ENCODE results near the gene BDH2.
A peak's percentile ranks its signal among the peaks of the same experiment; 100 is the strongest.

Gene BDH2

GRCh38 chr4:103079621-103080020 is 20.0 kb downstream of the BDH2 start:
- DNase-seq, result no peak

GRCh38 chr4:103076747-103077347 is 22.8 kb downstream of the BDH2 start, which contains the start of gene SLC9B2:
Gene SLC9B2 (minus strand): TSS chr4:103076761. CDS start chr4:103067550, 9,211 bp downstream.
- no peak for DNase-seq

GRCh38 chr4:103075894-103076746 is 23.5 kb downstream of the BDH2 start:
- peak; percentile 23 to 81 (median 51) for DNase-seq

- no peak for DNase-seq
Measured at GRCh38 chr4:103075435-103075893, 24.2 kb downstream of the BDH2 start.

- no peak for DNase-seq
Measured at GRCh38 chr4:103074744-103075434, 24.7 kb downstream of the BDH2 start.

- DNase-seq, result no peak
Measured at GRCh38 chr4:103073792-103074438, 25.7 kb downstream of the BDH2 start.

- no peak for DNase-seq
Measured at GRCh38 chr4:103067841-103068547, 31.6 kb downstream of the BDH2 start.

GRCh38 chr4:103060453-103061148 is 39.0 kb downstream of the BDH2 start:
- DNase-seq, result no peak

GRCh38 chr4:103054030-103054429 is 45.6 kb downstream of the BDH2 start:
- DNase-seq, result no peak

- DNase-seq, result no peak
Measured at GRCh38 chr4:103052779-103053178, 46.9 kb downstream of the BDH2 start.

- DNase-seq, result no peak
Measured at GRCh38 chr4:103052145-103052544, 47.5 kb downstream of the BDH2 start.

GRCh38 chr4:103050736-103051436 is 48.7 kb downstream of the BDH2 start:
- DNase-seq, result no peak

- peak in 3 of 5 experiments; percentile 13 to 65 (median 27) for DNase-seq
Measured at GRCh38 chr4:103046416-103047290, 53.0 kb downstream of the BDH2 start.

GRCh38 chr4:103044183-103044582 is 55.5 kb downstream of the BDH2 start:
- DNase-seq, result no peak

- no peak for DNase-seq
Measured at GRCh38 chr4:103036169-103036568, 63.5 kb downstream of the BDH2 start.

- DNase-seq, result peak in 1 of 5 experiments; percentile 37
Measured at GRCh38 chr4:103032574-103032973, 67.1 kb downstream of the BDH2 start.

- no peak for DNase-seq
Measured at GRCh38 chr4:103030791-103031190, 68.8 kb downstream of the BDH2 start.

GRCh38 chr4:103029300-103029699 is 70.3 kb downstream of the BDH2 start:
- DNase-seq, result no peak

Measured in T-helper 2 cell (primary cell).